Right renal cortex interstitium (tissue), 3 donors: Measurements from ENCODE around the gene CHD5. TPM values are rescaled to one million over a fixed set of nuclear protein-coding genes. Genes with fewer than 3 reads are reported as not detected.
"Not testable (repeated sequence)": the region's sequence is repeated elsewhere in the genome, so short reads cannot be mapped to it uniquely, and the experiment has no call there.

Source experiments
- DNase-seq, 3 donors: peaks; one replicate each; pipeline ENCODE4 v3.0.0-alpha.2; 2013; ENCODE audit warnings: low read depth in 3 of 3, low spot score in 2 of 3
- polyA plus RNA-seq, 3 donors: library from polyadenylated mRNA; unstranded; fragments of 120-200 nt; gene quantifications; one replicate each; pipeline ENCODE4 v1.2.1, GENCODE V29; 2013; ENCODE audit not compliant: insufficient read length in 3 of 3

Gene CHD5
- polyA plus RNA-seq: under 1 TPM; 0.35 to 0.39 (median 0.37) TPM

GRCh38 chr1:6180268-6180706 lies at the start of gene CHD5:
Gene CHD5, minus strand, starts transcription at chr1:6180321. Its CDS starts 298 bp downstream, at chr1:6180023.
- DNase-seq: no peak

- no peak for DNase-seq
Observed at GRCh38 chr1:6225651-6226050, 45.5 kb upstream of the CHD5 start.

GRCh38 chr1:6224718-6225117 lies 44.6 kb upstream of the CHD5 start:
- DNase-seq: no peak

GRCh38 chr1:6223617-6224016 lies 43.5 kb upstream of the CHD5 start:
- no peak for DNase-seq

DNA sequence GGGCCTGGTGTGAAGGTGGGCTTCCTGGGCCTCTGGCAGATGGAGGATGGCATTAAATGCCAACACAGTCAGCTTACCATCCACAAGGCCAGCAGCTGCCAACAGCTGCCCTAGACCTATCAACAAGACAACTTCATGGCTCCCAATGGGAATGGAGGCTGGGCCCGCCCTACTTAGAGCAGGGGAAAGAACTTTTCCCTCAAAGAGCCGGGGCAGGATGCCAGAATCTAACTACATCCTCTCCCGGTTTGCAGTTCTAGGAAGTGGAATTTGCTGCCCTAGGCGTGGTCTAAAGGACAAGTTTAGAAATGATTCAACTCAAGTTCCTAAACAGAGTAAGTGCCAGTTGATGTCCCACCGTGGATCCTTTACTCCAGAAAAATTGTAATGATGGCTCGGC lies 42.5 kb upstream of the CHD5 start:
- no peak for DNase-seq

GRCh38 chr1:6221210-6221784 lies 41.2 kb upstream of the CHD5 start:
- no peak for DNase-seq

DNA sequence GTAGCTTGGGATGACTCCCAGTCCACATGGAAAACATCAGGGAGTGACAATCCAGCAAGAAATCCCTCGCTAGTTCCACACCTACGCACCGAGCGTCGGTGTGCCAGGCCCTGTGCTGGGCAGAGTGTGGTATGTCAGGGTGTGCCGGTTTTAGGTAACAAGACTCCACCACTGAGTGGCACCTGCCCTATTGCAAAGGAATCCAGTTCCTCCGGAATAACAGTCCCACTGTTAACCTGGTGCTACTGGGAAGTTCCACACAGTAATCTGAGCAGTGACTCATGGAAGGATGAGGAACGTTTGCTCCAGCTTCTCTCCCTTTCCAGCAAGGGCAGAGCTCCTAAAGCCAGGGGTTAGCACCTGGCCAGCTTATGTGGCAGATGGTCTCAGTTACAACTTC lies 40.1 kb upstream of the CHD5 start:
- no peak for DNase-seq

GRCh38 chr1:6219641-6220040 lies 39.5 kb upstream of the CHD5 start:
- not testable (repeated sequence) for DNase-seq

DNA sequence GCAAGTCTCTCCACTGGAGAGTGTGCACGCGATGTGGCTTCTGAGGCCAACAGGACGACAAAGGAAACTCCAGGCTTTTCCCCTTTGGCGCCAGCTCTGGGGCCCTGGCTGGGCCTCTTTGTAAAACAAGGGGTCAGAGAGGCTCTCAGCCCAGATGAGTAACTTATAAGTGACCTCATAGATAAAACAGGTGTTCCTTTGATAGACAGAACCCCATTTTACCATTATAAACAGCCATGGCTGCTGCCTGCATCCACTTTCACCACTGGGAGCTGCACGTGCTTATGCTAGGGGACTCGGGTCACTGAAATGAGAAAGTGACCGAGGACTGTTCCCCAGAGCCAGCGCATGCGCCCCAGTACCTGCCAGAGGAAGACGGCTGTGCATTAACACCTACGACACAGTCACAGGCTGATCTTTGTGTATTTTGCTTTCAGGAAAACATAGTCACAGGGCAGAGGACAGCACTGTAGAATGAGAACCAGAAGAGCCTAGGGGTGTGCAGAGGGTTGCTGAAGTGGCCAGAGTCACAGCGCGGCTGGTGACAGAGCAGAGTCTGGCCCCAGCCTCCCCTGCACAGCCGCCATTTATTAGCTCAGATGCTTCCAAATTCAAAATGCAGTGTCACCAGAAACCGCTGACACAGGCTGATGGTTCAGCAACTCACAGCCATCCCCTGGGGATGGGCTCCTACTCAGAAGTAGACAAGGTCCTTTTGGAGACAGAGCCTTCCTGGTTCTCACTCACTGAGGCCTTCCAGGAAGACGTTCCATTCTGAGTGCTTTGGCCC lies 38.4 kb upstream of the CHD5 start:
- no peak for DNase-seq

- DNase-seq: no peak
Observed at GRCh38 chr1:6212193-6212959, 32.3 kb upstream of the CHD5 start.

DNA sequence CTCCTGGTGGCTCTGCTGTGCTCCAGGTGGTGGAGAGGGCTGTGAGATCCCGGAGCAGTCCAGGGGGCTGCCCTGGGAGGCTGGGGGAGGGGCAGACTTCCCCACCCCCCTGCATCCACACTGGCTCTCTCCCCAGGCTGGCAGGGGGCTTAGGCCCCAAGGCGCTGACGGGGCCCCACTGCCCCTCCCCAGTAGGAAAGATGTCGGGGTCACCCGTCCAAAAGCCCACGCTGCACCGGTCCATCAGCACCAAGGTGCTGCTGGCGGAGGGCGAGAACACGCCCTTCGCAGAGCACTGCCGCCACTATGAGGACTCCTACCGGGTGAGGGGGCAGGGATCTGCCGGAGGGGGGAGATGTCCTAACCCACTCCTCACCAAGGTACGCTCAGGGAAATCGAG lies 31.6 kb upstream of the CHD5 start:
- DNase-seq: no peak

- no peak for DNase-seq
Observed at GRCh38 chr1:6210591-6211355, 30.7 kb upstream of the CHD5 start.

GRCh38 chr1:6209661-6210580 lies 29.8 kb upstream of the CHD5 start:
- no peak for DNase-seq

DNA sequence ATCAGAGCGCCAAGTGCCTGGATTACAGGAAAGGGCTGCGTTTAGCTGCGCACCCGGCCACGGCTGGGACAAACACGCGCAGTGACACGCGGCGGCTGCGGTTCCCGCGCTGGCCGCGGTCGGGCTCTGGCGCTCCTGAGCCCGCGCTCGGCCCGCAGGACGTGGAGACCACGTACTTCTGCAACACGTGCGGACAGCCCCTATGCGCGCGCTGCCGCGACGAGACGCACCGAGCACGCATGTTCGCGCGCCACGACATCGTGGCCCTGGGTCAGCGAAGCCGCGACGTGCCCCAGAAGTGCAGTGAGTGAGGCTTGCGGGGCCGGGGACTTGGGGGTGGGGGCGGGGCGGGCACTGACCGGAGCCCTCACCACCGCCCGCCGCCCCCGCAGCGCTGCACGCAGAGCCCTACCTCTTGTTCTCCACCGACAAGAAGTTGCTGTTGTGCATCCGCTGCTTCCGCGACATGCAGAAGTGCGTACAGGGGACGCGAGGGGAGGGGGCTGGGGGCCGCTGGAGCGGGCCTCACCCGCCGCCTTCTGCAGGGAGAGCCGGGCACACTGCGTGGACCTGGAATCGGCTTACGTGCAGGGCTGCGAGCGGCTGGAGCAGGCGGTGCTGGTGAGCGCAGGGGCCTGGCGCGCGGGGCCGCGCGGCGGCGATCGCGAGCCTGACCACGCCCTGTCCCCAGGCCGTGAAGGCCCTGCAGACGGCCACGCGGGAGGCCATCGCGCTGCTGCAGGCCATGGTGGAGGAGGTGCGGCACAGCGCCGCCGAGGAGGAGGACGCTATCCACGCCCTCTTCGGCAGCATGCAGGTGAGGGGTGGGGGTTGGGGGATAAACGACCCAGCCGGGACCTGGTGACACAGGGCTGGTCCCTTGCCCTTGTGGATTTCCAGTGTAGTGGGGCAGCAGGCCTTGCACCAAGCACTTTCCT lies 28.9 kb upstream of the CHD5 start:
- no peak for DNase-seq

DNA sequence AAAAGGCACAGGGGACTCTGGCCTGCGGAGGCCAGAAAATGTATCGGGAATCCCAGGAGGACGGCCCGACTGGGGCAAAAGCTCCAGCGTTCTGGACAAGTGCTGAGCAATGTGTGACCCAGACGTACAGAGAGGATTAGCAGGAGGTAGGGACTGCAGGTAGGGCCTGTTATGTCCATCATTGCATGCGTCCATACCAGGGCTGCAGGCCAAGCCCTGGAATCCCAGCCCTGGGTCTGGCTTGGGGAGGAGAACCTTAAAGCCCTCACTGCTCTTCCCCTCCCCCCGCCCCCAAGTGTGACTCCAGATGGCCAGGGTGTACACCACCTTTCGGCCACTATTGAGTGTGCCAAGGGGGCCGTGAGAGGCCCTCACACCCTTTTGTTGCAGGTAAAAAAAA lies 27.8 kb upstream of the CHD5 start:
- DNase-seq: no peak

- no peak for DNase-seq
Observed at GRCh38 chr1:6207075-6207885, 27.2 kb upstream of the CHD5 start.

DNA sequence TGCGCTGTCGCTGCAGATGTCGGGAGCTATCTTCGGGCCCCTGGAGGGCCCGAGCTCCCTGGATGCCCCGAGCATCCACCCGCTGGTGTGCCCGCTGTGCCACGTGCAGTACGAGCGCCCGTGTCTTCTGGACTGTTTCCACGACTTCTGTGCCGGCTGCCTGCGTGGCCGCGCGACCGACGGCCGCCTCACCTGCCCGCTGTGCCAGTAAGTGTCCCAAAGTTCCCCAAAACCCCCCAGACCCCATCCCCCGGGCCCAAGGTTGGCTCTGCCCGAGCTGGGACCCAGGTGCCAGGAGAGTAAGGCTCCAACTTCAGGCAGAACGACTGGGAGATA lies 26.4 kb upstream of the CHD5 start:
- no peak for DNase-seq
